ENCODE results near the gene COASY. TPM values are rescaled to one million over a fixed set of nuclear protein-coding genes. Genes with fewer than 3 reads are reported as not detected.

The COASY gene
- polyA plus RNA-seq: 64.9 TPM

- peak within 1 kb of the TSS; percentile 88 to 94 (median 94) for H3K27ac Mint-ChIP-seq
- H3K4me3 Mint-ChIP-seq: peak within 1 kb of the TSS; percentile 91 to 98 (median 96)
Measured at GRCh38 chr17:42561897-42562387, at the start of gene COASY. Gene COASY, plus strand, starts transcription at chr17:42562148. Its CDS starts 475 bp downstream, at chr17:42562623.

GRCh38 chr17:42512246-42512645, 49.7 kb upstream of the COASY start:
- no peaks in the 10 kb centered on the region for H3K9me3 Mint-ChIP-seq
- H3K27me3 Mint-ChIP-seq: no peaks in the 10 kb centered on the region
- H3K4me1 Mint-ChIP-seq: peaks cover 0 to under 1% (median 0%) of the 10 kb centered on the region in 3 donors
- peak overlapping the region in 1 of 3 donors; percentile 23 for H3K27ac Mint-ChIP-seq
- H3K36me3 Mint-ChIP-seq: peaks cover 13% of the 10 kb centered on the region
- no peak overlapping the region for H3K4me3 Mint-ChIP-seq

More at GRCh38 chr17:42561897-42562387, at the start of gene COASY:
- Mint-ChIP-seq H3K36me3 (no peaks in the 10 kb centered on the region), H3K9me3 (no peaks in the 10 kb centered on the region), H3K27me3 (no peaks in the 10 kb centered on the region), H3K4me1 (peaks cover 18 to 26% (median 19%) of the 10 kb centered on the region in 3 donors)

- H3K36me3 Mint-ChIP-seq: peaks cover 12% of the 10 kb centered on the region
- no peaks in the 10 kb centered on the region for H3K27me3 Mint-ChIP-seq
- no peak overlapping the region for H3K27ac Mint-ChIP-seq
- H3K4me1 Mint-ChIP-seq: peaks cover 0 to 5% (median 2%) of the 10 kb centered on the region in 3 donors
- no peaks in the 10 kb centered on the region for H3K9me3 Mint-ChIP-seq
- H3K4me3 Mint-ChIP-seq: peak overlapping the region in 1 of 4 donors; percentile 27
Measured at GRCh38 chr17:42512733-42513251, 49.2 kb upstream of the COASY start.

GRCh38 chr17:42513686-42514085, 48.3 kb upstream of the COASY start:
- H3K4me1 Mint-ChIP-seq: peaks cover 0 to 7% (median 2%) of the 10 kb centered on the region in 3 donors
- H3K27ac Mint-ChIP-seq: no peak overlapping the region
- no peak overlapping the region for H3K4me3 Mint-ChIP-seq
- H3K9me3 Mint-ChIP-seq: no peaks in the 10 kb centered on the region
- peaks cover 6% of the 10 kb centered on the region for H3K36me3 Mint-ChIP-seq
- H3K27me3 Mint-ChIP-seq: no peaks in the 10 kb centered on the region

GRCh38 chr17:42514279-42514678, 47.7 kb upstream of the COASY start:
- H3K4me3 Mint-ChIP-seq: no peak overlapping the region
- H3K4me1 Mint-ChIP-seq: peaks cover 0 to 7% (median 2%) of the 10 kb centered on the region in 3 donors
- peaks cover 3% of the 10 kb centered on the region for H3K36me3 Mint-ChIP-seq
- no peaks in the 10 kb centered on the region for H3K27me3 Mint-ChIP-seq
- H3K27ac Mint-ChIP-seq: no peak overlapping the region
- H3K9me3 Mint-ChIP-seq: no peaks in the 10 kb centered on the region

- H3K27ac Mint-ChIP-seq: no peak overlapping the region
Measured at GRCh38 chr17:42514867-42515266, 47.1 kb upstream of the COASY start.

GRCh38 chr17:42517516-42517915, 44.4 kb upstream of the COASY start:
- no peak overlapping the region for H3K27ac Mint-ChIP-seq
- H3K4me1 Mint-ChIP-seq: peaks cover 0 to 7% (median 2%) of the 10 kb centered on the region in 3 donors
- no peak overlapping the region for H3K4me3 Mint-ChIP-seq
- H3K36me3 Mint-ChIP-seq: peaks cover 3% of the 10 kb centered on the region
- H3K27me3 Mint-ChIP-seq: no peaks in the 10 kb centered on the region
- no peaks in the 10 kb centered on the region for H3K9me3 Mint-ChIP-seq

More at GRCh38 chr17:42514867-42515266, 47.1 kb upstream of the COASY start:
- H3K9me3 Mint-ChIP-seq: no peaks in the 10 kb centered on the region
- no peak overlapping the region for H3K4me3 Mint-ChIP-seq
- H3K36me3 Mint-ChIP-seq: peaks cover 3% of the 10 kb centered on the region
- no peaks in the 10 kb centered on the region for H3K27me3 Mint-ChIP-seq
- H3K4me1 Mint-ChIP-seq: peaks cover 0 to 7% (median 2%) of the 10 kb centered on the region in 3 donors

- no peaks in the 10 kb centered on the region for H3K27me3 Mint-ChIP-seq
- H3K9me3 Mint-ChIP-seq: no peaks in the 10 kb centered on the region
- no peak overlapping the region for H3K27ac Mint-ChIP-seq
- H3K36me3 Mint-ChIP-seq: peaks cover 2% of the 10 kb centered on the region
- no peak overlapping the region for H3K4me3 Mint-ChIP-seq
- peaks cover 0 to 7% (median 2%) of the 10 kb centered on the region in 3 donors for H3K4me1 Mint-ChIP-seq
Measured at GRCh38 chr17:42518046-42518754, 43.7 kb upstream of the COASY start.

- Mint-ChIP-seq H3K9me3 (no peaks in the 10 kb centered on the region), H3K36me3 (peaks cover 1% of the 10 kb centered on the region), H3K4me3 (no peak overlapping the region), H3K27ac (no peak overlapping the region), H3K4me1 (peaks cover 0 to 7% (median 2%) of the 10 kb centered on the region in 3 donors), H3K27me3 (no peaks in the 10 kb centered on the region)
Measured at GRCh38 chr17:42518755-42519545, 43.0 kb upstream of the COASY start.

- H3K4me3 Mint-ChIP-seq: no peak overlapping the region
- H3K27me3 Mint-ChIP-seq: no peaks in the 10 kb centered on the region
- H3K36me3 Mint-ChIP-seq: peaks cover 1% of the 10 kb centered on the region
- H3K4me1 Mint-ChIP-seq: peaks cover 0 to 9% (median 4%) of the 10 kb centered on the region in 3 donors
- H3K27ac Mint-ChIP-seq: no peak overlapping the region
- H3K9me3 Mint-ChIP-seq: no peaks in the 10 kb centered on the region
Measured at GRCh38 chr17:42519546-42520491, 42.1 kb upstream of the COASY start.

GRCh38 chr17:42520540-42520951, 41.4 kb upstream of the COASY start:
- Mint-ChIP-seq H3K27me3 (no peaks in the 10 kb centered on the region), H3K36me3 (peaks cover 1% of the 10 kb centered on the region), H3K27ac (no peak overlapping the region), H3K4me3 (no peak overlapping the region), H3K9me3 (no peaks in the 10 kb centered on the region), H3K4me1 (peaks cover 4 to 9% (median 5%) of the 10 kb centered on the region in 3 donors)

GRCh38 chr17:42521036-42521435, 40.9 kb upstream of the COASY start:
- no peaks in the 10 kb centered on the region for H3K27me3 Mint-ChIP-seq
- H3K4me3 Mint-ChIP-seq: no peak overlapping the region
- H3K4me1 Mint-ChIP-seq: peaks cover 4 to 9% (median 5%) of the 10 kb centered on the region in 3 donors
- H3K9me3 Mint-ChIP-seq: no peaks in the 10 kb centered on the region
- no peak overlapping the region for H3K27ac Mint-ChIP-seq
- peaks cover 1% of the 10 kb centered on the region for H3K36me3 Mint-ChIP-seq

- H3K4me3 Mint-ChIP-seq: no peak overlapping the region
- H3K27me3 Mint-ChIP-seq: no peaks in the 10 kb centered on the region
- H3K9me3 Mint-ChIP-seq: no peaks in the 10 kb centered on the region
- H3K4me1 Mint-ChIP-seq: peaks cover 4 to 9% (median 5%) of the 10 kb centered on the region in 3 donors
- peaks cover 1% of the 10 kb centered on the region for H3K36me3 Mint-ChIP-seq
- H3K27ac Mint-ChIP-seq: no peak overlapping the region
Measured at GRCh38 chr17:42521666-42522262, 40.2 kb upstream of the COASY start.
